ENCODE results near the gene CNTRL. TPM values are rescaled to one million over a fixed set of nuclear protein-coding genes. Genes with fewer than 3 reads are reported as not detected.

Gene CNTRL
- total RNA-seq, 1 experiment from 2014 or later = 4.7 TPM

GRCh38 chr9:121200356-121200755 is 125.6 kb downstream of the CNTRL start:
- DNase-seq (ENCODE audit: low spot score) = no peak

- no peak for DNase-seq (ENCODE audit: low spot score)
Measured at GRCh38 chr9:121201045-121201737, 126.4 kb downstream of the CNTRL start.

GRCh38 chr9:121201738-121202533 is 127.2 kb downstream of the CNTRL start, which contains the start of gene RAB14:
Gene RAB14, minus strand, starts transcription at chr9:121201869. Its CDS starts 8,457 bp downstream, at chr9:121193412.
- DNase-seq (ENCODE audit: low spot score) = peak; percentile 98

GRCh38 chr9:121204121-121204520 is 129.4 kb downstream of the CNTRL start:
- DNase-seq (ENCODE audit: low spot score) = no peak

- DNase-seq (ENCODE audit: low spot score) = no peak
Measured at GRCh38 chr9:121204611-121205010, 129.9 kb downstream of the CNTRL start.

GRCh38 chr9:121206516-121207370 is 132.0 kb downstream of the CNTRL start:
- no peak for DNase-seq (ENCODE audit: low spot score)

GRCh38 chr9:121207371-121207940 is 132.7 kb downstream of the CNTRL start:
- no peak for DNase-seq (ENCODE audit: low spot score)

GRCh38 chr9:121210536-121210935 is 135.8 kb downstream of the CNTRL start:
- no peak for DNase-seq (ENCODE audit: low spot score)

GRCh38 chr9:121213136-121213806 is 138.5 kb downstream of the CNTRL start:
- DNase-seq (ENCODE audit: low spot score) = peak; percentile 97

- no peak for DNase-seq (ENCODE audit: low spot score)
Measured at GRCh38 chr9:121214005-121214404, 139.2 kb downstream of the CNTRL start.

GRCh38 chr9:121216271-121216805 is 141.6 kb downstream of the CNTRL start:
- DNase-seq (ENCODE audit: low spot score) = no peak

- DNase-seq (ENCODE audit: low spot score) = no peak
Measured at GRCh38 chr9:121217609-121218292, 143.0 kb downstream of the CNTRL start.

- no peak for DNase-seq (ENCODE audit: low spot score)
Measured at GRCh38 chr9:121218357-121219027, 143.7 kb downstream of the CNTRL start.

- no peak for DNase-seq (ENCODE audit: low spot score)
Measured at GRCh38 chr9:121219530-121219929, 144.8 kb downstream of the CNTRL start.

- DNase-seq (ENCODE audit: low spot score) = no peak
Measured at GRCh38 chr9:121220996-121221663, 146.4 kb downstream of the CNTRL start.

GRCh38 chr9:121221664-121222055 is 146.9 kb downstream of the CNTRL start:
- no peak for DNase-seq (ENCODE audit: low spot score)

GRCh38 chr9:121222524-121223171 is 147.9 kb downstream of the CNTRL start:
- DNase-seq (ENCODE audit: low spot score) = peak; percentile 55

- no peak for DNase-seq (ENCODE audit: low spot score)
Measured at GRCh38 chr9:121225240-121225639, 150.5 kb downstream of the CNTRL start.
